NT2/D1 (cell line): ENCODE measurements around the gene AGPAT3.
"Not testable (repeated sequence)": the region's sequence is repeated elsewhere in the genome, so short reads cannot be mapped to it uniquely, and the experiment has no call there.

Source experiments
- DNase-seq: peaks from one replicate; pipeline ENCODE4 v3.0.0-alpha.2; 2011; ENCODE audit warnings: low read depth, low spot score
- H3K27me3 ChIP-seq: 2 replicates; pipeline ENCODE4 v1.6.0; 2011; ENCODE audit warnings: mild to moderate bottlenecking; ENCODE audit not compliant: insufficient read length, insufficient read depth
- H3K36me3 ChIP-seq: 2 replicates; pipeline ENCODE4 v1.6.1; 2011; ENCODE audit warnings: mild to moderate bottlenecking, low read length, mixed read lengths; ENCODE audit not compliant: insufficient read depth, insufficient read length
- H3K4me1 ChIP-seq: 2 replicates; pipeline ENCODE4 v1.5.1; 2011; ENCODE audit not compliant: insufficient read depth, insufficient read length
- H3K4me3 ChIP-seq: 2 replicates; pipeline ENCODE4 v1.5.1; 2011; ENCODE audit warnings: low read depth; ENCODE audit not compliant: insufficient read length
- H3K9ac ChIP-seq: 2 replicates; pipeline ENCODE4 v1.6.0; 2011; ENCODE audit warnings: low read depth; ENCODE audit not compliant: insufficient read length
- H3K9me3 ChIP-seq: 2 replicates; pipeline ENCODE4 v1.5.1; 2011; ENCODE audit warnings: mild to moderate bottlenecking, low read length; ENCODE audit not compliant: insufficient read depth
- SUZ12 ChIP-seq: IDR thresholded peaks from 2 replicates; pipeline ENCODE4 v1.6.1; 2011; ENCODE audit not compliant: insufficient read length, insufficient read depth; ENCODE audit errors: extremely low read depth
- YY1 ChIP-seq: IDR thresholded peaks from 2 replicates; pipeline ENCODE4 v1.6.1; 2011; ENCODE audit not compliant: insufficient read length, insufficient read depth
- ZNF274 ChIP-seq: IDR thresholded peaks from 2 replicates; pipeline ENCODE4 v1.6.1; 2011; ENCODE audit warnings: mild to moderate bottlenecking, low read depth, low read length

Gene AGPAT3

DNA sequence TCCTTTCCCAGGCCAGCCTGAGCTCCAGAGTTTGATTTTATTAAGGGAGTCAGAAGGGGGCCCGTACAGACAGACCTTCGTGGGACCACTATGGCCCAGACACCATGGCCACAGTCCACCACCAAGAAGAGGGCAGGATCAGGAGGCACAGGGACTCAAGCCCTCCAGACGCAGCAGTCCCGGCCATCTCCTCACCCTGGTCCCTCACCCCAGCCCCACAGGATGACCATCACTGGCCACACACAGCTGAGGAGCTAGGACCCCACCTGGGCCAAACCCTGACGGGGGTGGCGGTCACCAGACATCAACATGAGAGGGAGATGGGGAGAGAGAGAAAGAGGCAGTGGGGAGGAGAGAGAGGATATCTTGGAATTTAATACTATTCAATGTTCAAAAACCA, 29.2 kb upstream of the AGPAT3 start:
- H3K4me1 ChIP-seq, result peaks cover 3% of the 10 kb centered on the region
- H3K9me3 ChIP-seq, result peaks cover 12% of the 10 kb centered on the region; the same call in 1 of the 2 replicates
- no peak overlapping the region for H3K9ac ChIP-seq
- H3K36me3 ChIP-seq, result no peaks in the 10 kb centered on the region
- TF ChIP-seq ZNF274, result no peak
- no peak for TF ChIP-seq SUZ12
- TF ChIP-seq YY1, result no peak
- no peak overlapping the region for H3K4me3 ChIP-seq
- H3K27me3 ChIP-seq, result peaks cover 2% of the 10 kb centered on the region
- DNase-seq, result no peak

DNA sequence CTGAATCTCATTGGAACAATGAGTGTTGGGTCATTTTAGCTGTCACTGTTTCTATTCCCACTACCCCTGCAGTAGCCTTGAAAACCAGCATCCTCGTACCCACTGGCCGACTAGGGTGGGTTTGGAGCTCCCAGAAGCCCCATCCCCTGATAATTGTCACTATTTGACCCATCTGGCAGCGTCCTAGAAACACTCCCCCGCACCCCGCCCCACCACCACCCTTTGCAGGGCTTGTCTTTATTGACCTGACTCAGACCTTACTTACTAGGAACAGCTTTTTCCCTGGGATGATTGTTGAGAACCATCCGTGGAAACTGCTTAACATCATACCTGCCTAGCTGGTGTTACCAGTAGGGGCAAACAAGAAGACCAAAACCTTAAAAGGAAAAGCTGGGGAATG, 28.4 kb upstream of the AGPAT3 start:
- peaks cover 2% of the 10 kb centered on the region for H3K27me3 ChIP-seq

GRCh38 chr21:43840259-43840658, 24.8 kb upstream of the AGPAT3 start:
- H3K4me1 ChIP-seq, result no peaks in the 10 kb centered on the region
- DNase-seq, result no peak
- no peak overlapping the region for H3K9ac ChIP-seq
- no peaks in the 10 kb centered on the region for H3K36me3 ChIP-seq
- peaks cover 2% of the 10 kb centered on the region for H3K27me3 ChIP-seq
- no peaks in the 10 kb centered on the region for H3K9me3 ChIP-seq
- H3K4me3 ChIP-seq, result no peak overlapping the region
- TF ChIP-seq YY1 (no peak), SUZ12 (no peak), ZNF274 (no peak)

More for the DNA sequence above, 28.4 kb upstream of the AGPAT3 start:
- no peak for DNase-seq
- Histone ChIP-seq H3K4me1 (peaks cover 3% of the 10 kb centered on the region), H3K4me3 (no peak overlapping the region), H3K9ac (no peak overlapping the region), H3K36me3 (no peaks in the 10 kb centered on the region), H3K9me3 (peaks cover 12% of the 10 kb centered on the region; the same call in 1 of the 2 replicates)
- TF ChIP-seq SUZ12, result no peak
- TF ChIP-seq ZNF274, result no peak
- TF ChIP-seq YY1, result no peak

GRCh38 chr21:43842742-43843141, 22.3 kb upstream of the AGPAT3 start:
- H3K9me3 ChIP-seq, result no peaks in the 10 kb centered on the region
- no peaks in the 10 kb centered on the region for H3K27me3 ChIP-seq
- no peaks in the 10 kb centered on the region for H3K36me3 ChIP-seq
- H3K9ac ChIP-seq, result no peak overlapping the region
- H3K4me3 ChIP-seq, result no peak overlapping the region
- DNase-seq, result no peak
- no peak for TF ChIP-seq ZNF274
- no peak for TF ChIP-seq SUZ12
- TF ChIP-seq YY1, result no peak
- no peaks in the 10 kb centered on the region for H3K4me1 ChIP-seq

DNA sequence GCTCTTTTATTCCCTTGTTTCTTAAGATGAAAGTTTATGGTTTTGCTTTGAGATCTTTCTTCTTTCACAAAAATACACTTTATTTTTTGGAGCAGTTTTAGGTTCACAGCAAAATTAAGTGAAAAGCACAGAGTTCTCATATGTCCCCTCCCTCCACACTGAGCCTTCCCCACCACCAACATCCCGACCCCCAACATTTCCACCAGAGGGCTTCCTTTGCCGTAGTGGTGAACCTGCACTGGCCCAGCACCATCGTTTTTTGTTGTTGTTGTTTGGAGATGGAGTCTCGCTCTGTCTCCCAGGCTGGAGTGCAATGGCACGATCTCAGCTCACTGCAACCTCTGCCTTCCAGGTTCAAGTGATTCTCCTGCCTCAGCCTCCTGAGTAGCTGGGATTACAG, 20.1 kb upstream of the AGPAT3 start:
- H3K4me3 ChIP-seq, H3K4me1 ChIP-seq, DNase-seq, H3K27me3 ChIP-seq, H3K9me3 ChIP-seq, H3K36me3 ChIP-seq, H3K9ac ChIP-seq: not testable (repeated sequence)

DNA sequence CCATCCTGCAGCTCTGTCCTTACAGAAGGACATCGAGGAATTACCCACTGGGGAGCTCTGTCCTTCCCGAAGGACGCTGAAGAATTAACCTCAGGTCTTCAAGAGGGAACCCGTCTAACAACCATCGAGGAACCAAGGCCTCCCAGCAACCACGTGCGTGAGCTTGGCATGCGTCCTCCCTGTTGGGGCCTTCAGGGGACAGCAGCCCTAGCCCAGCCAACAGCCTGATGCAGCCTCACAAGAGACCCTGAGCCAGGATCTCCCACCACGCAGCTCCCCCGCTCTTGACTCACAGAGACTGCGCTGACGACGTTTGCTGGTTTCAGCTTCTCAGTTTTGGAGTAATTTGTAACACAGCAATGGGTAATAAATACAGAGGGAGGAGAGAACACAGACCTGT, 19.6 kb upstream of the AGPAT3 start:
- Histone ChIP-seq H3K4me1 (no peaks in the 10 kb centered on the region), H3K9me3 (0 out of 2 replicates have a peak, but pooled peaks cover under 1% of the 10 kb centered on the region), H3K9ac (no peak overlapping the region), H3K27me3 (no peaks in the 10 kb centered on the region), H3K4me3 (no peak overlapping the region), H3K36me3 (no peaks in the 10 kb centered on the region)
- DNase-seq, result no peak
- TF ChIP-seq SUZ12 (no peak), ZNF274 (no peak)

DNA sequence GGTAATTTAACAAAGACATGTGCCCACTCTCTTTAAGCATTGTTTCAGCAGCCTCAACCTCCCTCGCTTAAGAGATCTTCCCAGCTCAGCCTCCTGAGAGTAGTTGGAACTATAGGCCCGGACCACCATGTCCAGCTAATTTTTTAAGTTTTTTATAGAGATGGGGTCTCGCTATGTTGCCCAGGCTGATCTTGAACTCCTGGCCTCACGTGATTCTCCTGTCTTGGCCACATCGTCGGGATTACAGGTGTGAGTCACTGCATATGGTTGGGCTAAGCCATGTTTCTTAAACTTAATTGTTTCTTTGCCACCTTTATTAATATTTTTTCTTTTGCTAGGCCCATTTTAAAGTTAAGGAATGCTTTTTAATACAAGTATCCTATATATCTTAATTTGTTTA, 18.6 kb upstream of the AGPAT3 start:
- H3K36me3 ChIP-seq, result no peaks in the 10 kb centered on the region
- DNase-seq, result no peak
- TF ChIP-seq SUZ12 (no peak), ZNF274 (no peak), YY1 (no peak)

GRCh38 chr21:43847301-43847700, 17.7 kb upstream of the AGPAT3 start:
- H3K27me3 ChIP-seq, result no peaks in the 10 kb centered on the region
- no peaks in the 10 kb centered on the region for H3K36me3 ChIP-seq
- no peak overlapping the region for H3K4me3 ChIP-seq
- H3K4me1 ChIP-seq, result no peaks in the 10 kb centered on the region
- no peak overlapping the region for H3K9ac ChIP-seq
- TF ChIP-seq ZNF274, result no peak
- no peak for TF ChIP-seq SUZ12
- DNase-seq, result no peak
- H3K9me3 ChIP-seq, result peaks cover 8% of the 10 kb centered on the region; the same call in 1 of the 2 replicates

More for the DNA sequence above, 18.6 kb upstream of the AGPAT3 start:
- Histone ChIP-seq H3K4me3 (no peak overlapping the region), H3K27me3 (no peaks in the 10 kb centered on the region), H3K4me1 (no peaks in the 10 kb centered on the region), H3K9me3 (peaks cover 8% of the 10 kb centered on the region; the same call in 1 of the 2 replicates), H3K9ac (no peak overlapping the region)
